ENCODE data around the gene CACHD1. TPM values are rescaled to one million over a fixed set of nuclear protein-coding genes. Genes with fewer than 3 reads are reported as not detected.

CACHD1 gene
- total and polyA plus RNA-seq, 9 of the 15 experiments (the other 6 are each of a cell fraction or from before 2014, with no cell fraction given): 0.07 TPM; not detected in 8

DNA sequence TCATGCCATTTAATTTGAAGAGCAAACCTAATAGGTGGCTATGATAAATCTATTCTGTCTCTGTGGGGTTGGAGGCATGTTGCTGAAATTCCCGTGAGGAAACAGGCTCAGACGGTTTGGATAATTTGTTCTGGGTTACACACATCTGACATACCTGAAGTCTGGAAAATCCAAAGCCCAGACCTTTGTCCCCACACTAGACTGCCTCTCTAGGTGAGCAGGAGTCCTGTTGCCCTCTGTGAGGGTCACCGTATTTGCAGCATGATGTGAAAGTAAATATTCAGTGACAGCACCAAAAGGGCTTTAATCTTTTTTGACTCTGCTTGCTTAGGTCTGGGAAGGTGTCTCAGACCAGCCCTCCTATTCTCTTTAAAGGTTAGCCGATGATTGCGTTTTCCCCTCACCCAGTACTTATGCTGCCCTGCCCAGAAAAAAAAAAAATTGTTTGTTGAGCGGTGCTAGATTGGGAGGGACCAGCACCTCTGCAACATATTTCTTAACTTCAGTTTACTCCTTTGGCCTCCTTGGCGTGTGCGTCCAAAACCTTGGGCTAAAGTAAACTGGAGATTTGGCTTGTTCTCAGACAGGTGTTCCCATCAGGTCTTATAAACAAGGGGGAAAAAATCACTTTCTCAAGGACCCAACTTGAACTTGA, 67.0 kb downstream of the CACHD1 start:
- FAIRE-seq (no peak), ATAC-seq (no peak), DNase-seq (ENCODE audit: extremely low read depth in 1 of 4, low spot score in 3 of 4) (no peak)
- H3K36me3 ChIP-seq (ENCODE audit: control insufficient read depth, insufficient read depth, low read length): no peaks in the 10 kb centered on the region
- H3K79me2 ChIP-seq (ENCODE audit: control insufficient read depth, insufficient read depth, low read length): no peaks in the 10 kb centered on the region
- no peak overlapping the region for H3K27ac ChIP-seq (ENCODE audit: extremely low read depth, low read depth, low read length)
- under 1% methylated on average over 8 of the region's 8 CpGs for WGBS (ENCODE audit: insufficient coverage, low coverage, missing lambda C conversion rate)
- H3K4me3 ChIP-seq: no peak overlapping the region
- H3K9ac ChIP-seq (ENCODE audit: insufficient read depth in 1 of 2, low read depth in 2 of 2, low read length in 2 of 2): no peak overlapping the region
- no peaks in the 10 kb centered on the region for H3K4me1 ChIP-seq (replicated peaks in 1 of 2; ENCODE audit: control insufficient read depth in 2 of 2, insufficient read depth in 2 of 2, low read length in 2 of 2)
- H3K9me1 ChIP-seq (ENCODE audit: control insufficient read depth, insufficient read depth, low read length): no peaks in the 10 kb centered on the region
- no peak overlapping the region for H2AFZ ChIP-seq (ENCODE audit: low read depth, low read length)
- H4K20me1 ChIP-seq (replicated peaks; ENCODE audit: control insufficient read depth, insufficient read depth, low read length): no peaks in the 10 kb centered on the region
- H3K27me3 ChIP-seq (ENCODE audit: control insufficient read depth in 2 of 2, insufficient read depth in 2 of 2, low read length in 2 of 2): no peaks in the 10 kb centered on the region; a peak in 1 of 5 replicates
- CTCF ChIA-PET (ENCODE audit: low intra/inter-chr PET ratio): no interaction called here
- intact Hi-C loops (cut with micrococcal nuclease): no loop called here
- no TSS peak for BruUV-seq (replicated peaks)
- H3K4me2 ChIP-seq (ENCODE audit: insufficient read depth, low read length): no peak overlapping the region
- TF ChIP-seq HDAC6 (IDR thresholded peaks at IDR 0.05; ENCODE audit: low read depth, low read length): no peak
- TF ChIP-seq TCF7 (IDR thresholded peaks at IDR 0.05; ENCODE audit: borderline replicate concordance): no peak
- no peak for TF ChIP-seq ZNF3 (CRISPR knock-in tag; IDR thresholded peaks at IDR 0.05)
- no peak for TF ChIP-seq SPI1 (IDR thresholded peaks at IDR 0.05; ENCODE audit: borderline replicate concordance, low read depth, low read length)
- TF ChIP-seq MTA1 (IDR thresholded peaks at IDR 0.05; ENCODE audit: borderline replicate concordance): no peak
- TF ChIP-seq ZNF766 (CRISPR knock-in tag; conservative IDR thresholded peaks at IDR 0.05): no peak
- no peak for TF ChIP-seq ZNF282 (CRISPR knock-in tag; IDR thresholded peaks at IDR 0.05)
- in situ Hi-C loops (cut with MboI): no loop called here
- no peaks in the 10 kb centered on the region for H3K9me3 ChIP-seq (replicated peaks; ENCODE audit: control insufficient read depth, insufficient read depth, low read depth, low read length)
- POLR2A ChIA-PET: no interaction called here

DNA sequence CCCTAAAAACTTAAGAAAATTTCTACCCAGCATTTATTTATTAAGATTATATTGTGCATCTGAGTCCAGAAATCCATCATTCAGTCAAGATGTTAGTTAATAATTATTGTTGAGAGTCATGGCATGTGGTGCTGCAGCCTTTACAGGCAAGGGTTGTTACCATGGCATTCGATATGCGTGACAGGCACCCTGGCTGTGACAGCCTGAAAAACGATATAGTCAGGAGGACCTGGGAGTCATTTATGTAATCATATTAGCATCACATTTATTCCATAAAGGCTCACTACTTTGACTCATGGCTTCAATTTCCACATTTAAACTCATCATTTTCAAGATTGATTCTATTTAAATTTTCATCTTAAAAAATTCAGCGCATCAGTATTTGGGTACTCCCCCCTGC, 68.0 kb downstream of the CACHD1 start:
- in situ Hi-C loops (cut with MboI): no loop called here
- WGBS (ENCODE audit: insufficient coverage, low coverage, missing lambda C conversion rate): 1% methylated on average over 4 of the region's 4 CpGs
- FAIRE-seq (no peak), ATAC-seq (no peak), DNase-seq (ENCODE audit: extremely low read depth in 1 of 4, low spot score in 3 of 4) (no peak)
- no peak overlapping the region for H3K4me2 ChIP-seq (ENCODE audit: insufficient read depth, low read length)
- no peak overlapping the region for H3K9ac ChIP-seq (ENCODE audit: insufficient read depth in 1 of 2, low read depth in 2 of 2, low read length in 2 of 2)
- no peaks in the 10 kb centered on the region for H3K79me2 ChIP-seq (ENCODE audit: control insufficient read depth, insufficient read depth, low read length)
- H3K27me3 ChIP-seq (ENCODE audit: control insufficient read depth in 2 of 2, insufficient read depth in 2 of 2, low read length in 2 of 2): no peaks in the 10 kb centered on the region; a peak in 1 of 5 replicates
- POLR2A ChIA-PET: no interaction called here
- intact Hi-C loops (cut with micrococcal nuclease): no loop called here
- H3K9me3 ChIP-seq (replicated peaks; ENCODE audit: control insufficient read depth, insufficient read depth, low read depth, low read length): no peaks in the 10 kb centered on the region
- no peaks in the 10 kb centered on the region for H4K20me1 ChIP-seq (replicated peaks; ENCODE audit: control insufficient read depth, insufficient read depth, low read length)
- no peaks in the 10 kb centered on the region for H3K4me1 ChIP-seq (replicated peaks in 1 of 2; ENCODE audit: control insufficient read depth in 2 of 2, insufficient read depth in 2 of 2, low read length in 2 of 2)
- H3K4me3 ChIP-seq: no peak overlapping the region
- H3K36me3 ChIP-seq (ENCODE audit: control insufficient read depth, insufficient read depth, low read length): no peaks in the 10 kb centered on the region
- BruUV-seq (replicated peaks): no TSS peak
- no peak overlapping the region for H2AFZ ChIP-seq (ENCODE audit: low read depth, low read length)
- TF ChIP-seq STAG1 (CRISPR knock-in tag; IDR thresholded peaks at IDR 0.05; ENCODE audit: borderline replicate concordance) (no peak), POLR2G (IDR thresholded peaks at IDR 0.05; ENCODE audit: low read depth, low read length) (no peak), RFX5 (IDR thresholded peaks at IDR 0.05; ENCODE audit: low read depth, low read length) (no peak), NR1H2 (CRISPR knock-in tag; IDR thresholded peaks at IDR 0.05) (no peak)
- TF ChIP-seq, protein P1, sequence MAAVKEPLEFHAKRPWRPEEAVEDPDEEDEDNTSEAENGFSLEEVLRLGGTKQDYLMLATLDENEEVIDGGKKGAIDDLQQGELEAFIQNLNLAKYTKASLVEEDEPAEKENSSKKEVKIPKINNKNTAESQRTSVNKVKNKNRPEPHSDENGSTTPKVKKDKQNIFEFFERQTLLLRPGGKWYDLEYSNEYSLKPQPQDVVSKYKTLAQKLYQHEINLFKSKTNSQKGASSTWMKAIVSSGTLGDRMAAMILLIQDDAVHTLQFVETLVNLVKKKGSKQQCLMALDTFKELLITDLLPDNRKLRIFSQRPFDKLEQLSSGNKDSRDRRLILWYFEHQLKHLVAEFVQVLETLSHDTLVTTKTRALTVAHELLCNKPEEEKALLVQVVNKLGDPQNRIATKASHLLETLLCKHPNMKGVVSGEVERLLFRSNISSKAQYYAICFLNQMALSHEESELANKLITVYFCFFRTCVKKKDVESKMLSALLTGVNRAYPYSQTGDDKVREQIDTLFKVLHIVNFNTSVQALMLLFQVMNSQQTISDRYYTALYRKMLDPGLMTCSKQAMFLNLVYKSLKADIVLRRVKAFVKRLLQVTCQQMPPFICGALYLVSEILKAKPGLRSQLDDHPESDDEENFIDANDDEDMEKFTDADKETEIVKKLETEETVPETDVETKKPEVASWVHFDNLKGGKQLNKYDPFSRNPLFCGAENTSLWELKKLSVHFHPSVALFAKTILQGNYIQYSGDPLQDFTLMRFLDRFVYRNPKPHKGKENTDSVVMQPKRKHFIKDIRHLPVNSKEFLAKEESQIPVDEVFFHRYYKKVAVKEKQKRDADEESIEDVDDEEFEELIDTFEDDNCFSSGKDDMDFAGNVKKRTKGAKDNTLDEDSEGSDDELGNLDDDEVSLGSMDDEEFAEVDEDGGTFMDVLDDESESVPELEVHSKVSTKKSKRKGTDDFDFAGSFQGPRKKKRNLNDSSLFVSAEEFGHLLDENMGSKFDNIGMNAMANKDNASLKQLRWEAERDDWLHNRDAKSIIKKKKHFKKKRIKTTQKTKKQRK (IDR thresholded peaks at IDR 0.05; ENCODE audit: borderline replicate concordance, low read depth, low read length): no peak
- H3K27ac ChIP-seq (ENCODE audit: extremely low read depth, low read depth, low read length): no peak overlapping the region
- CTCF ChIA-PET (ENCODE audit: low intra/inter-chr PET ratio): no interaction called here
- H3K9me1 ChIP-seq (ENCODE audit: control insufficient read depth, insufficient read depth, low read length): no peaks in the 10 kb centered on the region

Data from K562 (cell line).